Coronary artery (tissue), 2 donors: ENCODE measurements around the gene CADM1.

Experiments
- DNase-seq: peaks from one replicate; pipeline ENCODE4 v3.0.0-alpha.2; 2017; ENCODE audit warnings: low spot score
- H3K27ac ChIP-seq, 2 donors: fragments of 200-600 bp; sonication (generic); one replicate each; pipeline ENCODE4 v1.5.1; 2016 to 2019
- H3K4me3 ChIP-seq: fragments of 200-600 bp; sonication (generic); 2 replicates; pipeline ENCODE4 v1.5.1; 2016; ENCODE audit warnings: mild to moderate bottlenecking, moderate library complexity
- TF ChIP-seq, protein P1 (sequence below): fragments of 200-600 bp; sonication (generic); IDR thresholded peaks from one replicate; pipeline ENCODE4 v1.5.1; 2019; ENCODE audit warnings: antibody characterized with exemption

CADM1 gene

DNA sequence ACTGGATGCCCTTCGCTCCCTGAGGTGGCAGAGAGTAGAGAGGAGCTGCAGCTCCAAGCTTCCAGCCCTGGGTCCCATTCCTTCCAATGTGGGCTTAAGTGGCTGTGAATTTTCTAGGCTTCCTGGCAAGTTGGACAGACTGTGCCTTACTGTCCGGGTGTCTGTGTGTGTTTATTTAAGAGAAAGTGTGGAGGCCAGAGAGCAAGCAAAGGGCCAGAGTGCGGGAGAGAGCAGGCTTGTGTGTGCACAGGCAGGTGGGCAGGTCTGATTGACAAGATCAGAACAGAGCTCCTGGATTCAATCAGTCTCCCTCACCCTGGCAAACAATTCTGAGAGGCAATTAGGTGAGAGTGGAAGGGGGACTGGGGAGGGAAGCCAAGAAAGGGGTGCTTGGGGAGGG is 347.0 kb downstream of the CADM1 start:
- H3K4me3 ChIP-seq: no peak overlapping the region
- TF ChIP-seq, protein P1, sequence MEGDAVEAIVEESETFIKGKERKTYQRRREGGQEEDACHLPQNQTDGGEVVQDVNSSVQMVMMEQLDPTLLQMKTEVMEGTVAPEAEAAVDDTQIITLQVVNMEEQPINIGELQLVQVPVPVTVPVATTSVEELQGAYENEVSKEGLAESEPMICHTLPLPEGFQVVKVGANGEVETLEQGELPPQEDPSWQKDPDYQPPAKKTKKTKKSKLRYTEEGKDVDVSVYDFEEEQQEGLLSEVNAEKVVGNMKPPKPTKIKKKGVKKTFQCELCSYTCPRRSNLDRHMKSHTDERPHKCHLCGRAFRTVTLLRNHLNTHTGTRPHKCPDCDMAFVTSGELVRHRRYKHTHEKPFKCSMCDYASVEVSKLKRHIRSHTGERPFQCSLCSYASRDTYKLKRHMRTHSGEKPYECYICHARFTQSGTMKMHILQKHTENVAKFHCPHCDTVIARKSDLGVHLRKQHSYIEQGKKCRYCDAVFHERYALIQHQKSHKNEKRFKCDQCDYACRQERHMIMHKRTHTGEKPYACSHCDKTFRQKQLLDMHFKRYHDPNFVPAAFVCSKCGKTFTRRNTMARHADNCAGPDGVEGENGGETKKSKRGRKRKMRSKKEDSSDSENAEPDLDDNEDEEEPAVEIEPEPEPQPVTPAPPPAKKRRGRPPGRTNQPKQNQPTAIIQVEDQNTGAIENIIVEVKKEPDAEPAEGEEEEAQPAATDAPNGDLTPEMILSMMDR: no peak
- DNase-seq: no peak
- H3K27ac ChIP-seq: no peak overlapping the region

DNA sequence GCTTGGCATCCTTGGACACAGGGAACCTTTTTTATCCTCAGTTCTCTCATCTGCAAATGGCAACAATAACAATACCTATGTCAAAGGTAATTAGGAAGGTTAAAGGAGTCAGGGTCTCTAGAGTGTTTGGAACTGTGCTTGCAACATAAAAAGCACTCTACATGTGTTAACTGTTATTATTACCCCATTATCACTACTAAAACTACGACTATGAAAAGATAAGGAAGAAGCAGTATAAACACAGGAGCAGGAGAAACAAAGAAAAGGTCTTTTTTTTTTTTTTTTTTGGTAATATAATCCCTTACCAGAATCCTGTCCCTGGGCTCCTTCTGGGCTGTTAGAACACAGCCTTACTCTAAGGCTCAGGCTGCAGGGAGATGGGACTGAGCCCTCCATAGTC is 348.2 kb downstream of the CADM1 start:
- DNase-seq: no peak
- no peak overlapping the region for H3K4me3 ChIP-seq
- TF ChIP-seq, protein P1: no peak
- no peak overlapping the region for H3K27ac ChIP-seq

DNA sequence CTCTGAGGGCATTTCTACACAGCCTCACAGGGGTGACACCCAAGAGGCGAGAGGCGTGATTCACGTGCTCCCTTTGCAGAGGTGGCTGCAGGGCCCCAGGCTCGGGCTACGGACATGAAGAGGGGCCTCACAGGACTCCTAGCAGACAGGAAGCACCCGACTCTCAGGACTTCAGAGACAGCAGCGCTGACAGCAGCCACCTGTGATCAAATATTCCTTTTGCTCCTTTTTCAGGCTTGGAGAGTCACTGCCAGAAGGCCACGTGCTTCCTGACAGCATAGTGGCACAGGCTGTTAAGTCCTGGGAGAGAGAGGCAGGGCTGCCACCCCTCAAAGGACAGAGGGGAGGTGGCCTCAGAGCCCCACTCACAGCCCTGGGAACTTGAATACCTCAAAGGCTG is 348.9 kb downstream of the CADM1 start:
- TF ChIP-seq, protein P1: no peak
- Histone ChIP-seq H3K27ac (no peak overlapping the region), H3K4me3 (no peak overlapping the region)
- no peak for DNase-seq

DNA sequence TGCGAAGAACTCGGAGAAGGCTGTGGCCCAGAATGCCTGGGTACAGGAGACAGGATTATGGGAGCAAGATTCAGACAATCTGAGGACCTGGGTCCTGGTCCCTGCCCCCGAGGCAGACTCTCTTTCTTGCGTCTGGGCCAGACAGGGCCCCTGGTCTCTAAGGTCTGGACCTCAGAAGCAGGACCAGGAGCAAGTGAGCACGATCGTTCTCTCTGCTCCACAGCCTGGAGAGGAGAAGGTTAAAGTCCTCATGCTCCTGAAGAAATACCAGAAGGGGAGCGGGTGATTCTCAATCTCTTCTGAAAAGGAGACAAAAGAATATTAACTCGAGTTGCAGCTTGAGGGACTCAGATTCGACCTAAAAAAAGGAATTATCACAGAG is 349.9 kb downstream of the CADM1 start:
- Histone ChIP-seq H3K27ac (no peak overlapping the region), H3K4me3 (no peak overlapping the region)
- TF ChIP-seq, protein P1: no peak
- DNase-seq: no peak

DNA sequence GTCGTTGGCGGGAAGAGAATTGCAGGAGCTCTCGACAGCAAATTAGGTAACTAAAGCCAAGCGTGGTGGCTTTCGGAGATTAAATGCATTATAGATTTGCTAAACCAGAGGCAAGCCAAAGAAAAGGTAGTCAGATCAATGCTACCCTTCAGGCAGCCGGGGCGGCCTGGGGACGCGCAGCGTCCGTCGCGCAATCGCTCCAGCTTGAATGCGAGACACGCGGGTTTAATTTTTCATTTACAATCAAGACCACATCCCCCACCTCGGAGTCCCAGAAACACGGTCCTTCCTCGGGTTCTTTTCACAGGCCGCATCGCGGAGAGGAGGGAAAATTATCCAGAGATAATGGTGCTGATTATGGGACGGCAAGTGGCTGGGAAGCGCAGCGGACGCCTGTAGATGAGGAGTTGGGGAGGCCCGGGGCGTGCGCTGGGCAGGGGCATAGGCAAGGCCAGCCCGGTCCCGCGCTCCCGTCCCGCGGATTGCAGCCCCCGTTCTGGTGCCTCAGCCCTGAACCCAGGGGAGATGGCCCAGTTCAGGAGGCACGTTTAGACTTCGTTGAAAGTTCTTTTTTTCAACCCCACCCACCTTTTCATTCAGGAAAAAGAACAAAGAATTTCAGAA is 350.4 kb downstream of the CADM1 start:
- H3K27ac ChIP-seq: no peak overlapping the region
- no peak overlapping the region for H3K4me3 ChIP-seq
- TF ChIP-seq, protein P1: no peak
- no peak for DNase-seq

DNA sequence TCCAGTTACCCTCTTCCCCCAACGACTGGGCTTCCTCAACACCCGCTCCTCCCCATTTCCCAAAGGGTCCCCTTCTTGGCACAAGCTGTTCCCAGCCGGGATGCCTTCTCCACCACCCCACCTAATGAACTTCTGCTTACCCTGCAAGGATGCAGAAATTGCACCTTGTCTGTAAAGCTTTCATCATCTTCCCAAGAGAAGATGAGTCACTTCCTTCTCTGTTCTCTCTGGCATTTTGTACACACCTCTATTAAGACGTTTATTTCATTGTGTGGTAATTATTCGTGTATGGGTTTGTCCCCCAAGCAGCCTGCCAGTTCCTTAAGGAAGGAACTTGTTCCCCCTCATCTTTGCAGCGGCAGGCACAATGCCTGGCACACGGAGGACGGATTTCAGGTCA is 351.1 kb downstream of the CADM1 start:
- TF ChIP-seq, protein P1: no peak
- no peak overlapping the region for H3K27ac ChIP-seq
- no peak overlapping the region for H3K4me3 ChIP-seq
- no peak for DNase-seq

DNA sequence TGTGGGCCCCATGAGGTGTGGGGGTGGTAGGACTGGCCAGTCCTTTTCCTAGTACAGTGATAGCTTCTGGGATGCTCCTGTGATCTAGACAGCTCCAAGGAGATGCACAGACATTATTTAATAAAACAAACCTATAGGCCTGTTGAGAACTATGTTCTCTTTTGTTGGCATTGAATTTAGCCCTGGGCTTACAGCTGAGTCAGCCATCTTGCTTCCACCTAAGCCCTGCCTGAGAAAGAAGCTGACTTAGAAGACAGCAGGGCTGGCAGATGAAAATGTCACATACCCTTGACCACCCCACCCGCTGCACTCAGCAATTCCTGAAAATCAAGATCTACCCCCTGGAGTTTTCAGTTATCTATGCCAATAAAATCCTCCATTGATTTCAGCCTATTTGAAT is 353.2 kb downstream of the CADM1 start:
- Histone ChIP-seq H3K4me3 (no peak overlapping the region), H3K27ac (no peak overlapping the region)
- TF ChIP-seq, protein P1: no peak
- no peak for DNase-seq
